Neural progenitor cell (in vitro differentiated cells): ENCODE data around the gene SPRY1. TPM values are rescaled to one million over a fixed set of nuclear protein-coding genes. Genes with fewer than 3 reads are reported as not detected.

ENCODE experiments used
- DNase-seq: peaks from one replicate; pipeline ENCODE4 v3.0.0-alpha.2; 2016; ENCODE audit warnings: low spot score
- H2AFZ ChIP-seq: fragments of 200-600 bp; sonication (generic); replicated peaks from 2 replicates; pipeline ENCODE4 v1.6.1; 2016; ENCODE audit warnings: antibody characterized with exemption
- H3F3A ChIP-seq: fragments of 200-600 bp; sonication (generic); 2 replicates; pipeline ENCODE4 v1.6.1; 2016; ENCODE audit warnings: antibody characterized with exemption, low read depth
- H3K27ac ChIP-seq: fragments of 200-600 bp; sonication (generic); 2 replicates; pipeline ENCODE4 v1.5.1; 2016; ENCODE audit warnings: mild to moderate bottlenecking
- H3K27me3 ChIP-seq: fragments of 200-600 bp; sonication (generic); 2 replicates; pipeline ENCODE4 v1.6.1; 2016; ENCODE audit warnings: mild to moderate bottlenecking, moderate library complexity
- H3K36me3 ChIP-seq: fragments of 200-600 bp; sonication (generic); 2 replicates; pipeline ENCODE4 v1.5.1; 2016
- H3K4me1 ChIP-seq: fragments of 200-600 bp; sonication (generic); 2 replicates; pipeline ENCODE4 v1.6.1; 2016; ENCODE audit warnings: mixed run types
- H3K4me2 ChIP-seq: fragments of 200-600 bp; sonication (generic); 2 replicates; pipeline ENCODE4 v1.6.1; 2016
- H3K4me3 ChIP-seq: fragments of 200-600 bp; sonication (generic); 2 replicates; pipeline ENCODE4 v1.5.1; 2016
- H3K79me2 ChIP-seq: fragments of 200-600 bp; sonication (generic); 2 replicates; pipeline ENCODE4 v1.6.1; 2016; ENCODE audit warnings: low read depth
- H3K9ac ChIP-seq: fragments of 200-600 bp; sonication (generic); 2 replicates; pipeline ENCODE4 v1.6.1; 2016
- H3K9me3 ChIP-seq: fragments of 200-600 bp; sonication (generic); 2 replicates; pipeline ENCODE4 v1.5.1; 2016; ENCODE audit warnings: low read depth
- H4K20me1 ChIP-seq: fragments of 200-600 bp; sonication (generic); 2 replicates; pipeline ENCODE4 v1.6.1; 2016; ENCODE audit warnings: low read depth
- H3K27ac Mint-ChIP-seq: 3 replicates; pipeline ENCODE4 v1.8.0; 2021; ENCODE audit warnings: mixed read lengths
- H3K27me3 Mint-ChIP-seq: 2 replicates; pipeline ENCODE4 v1.8.0; 2022; ENCODE audit warnings: low read depth, mild to moderate bottlenecking, inconsistent platforms, moderate library complexity, mixed read lengths; ENCODE audit not compliant: insufficient read depth
- H3K36me3 Mint-ChIP-seq: 3 replicates; pipeline ENCODE4 v1.8.0; 2021; ENCODE audit warnings: mixed read lengths
- H3K4me1 Mint-ChIP-seq: 3 replicates; pipeline ENCODE4 v1.8.0; 2021; ENCODE audit warnings: mixed read lengths
- H3K4me3 Mint-ChIP-seq: 3 replicates; pipeline ENCODE4 v1.8.0; 2021; ENCODE audit warnings: mild to moderate bottlenecking, moderate library complexity, mixed read lengths
- H3K9me3 Mint-ChIP-seq: 3 replicates; pipeline ENCODE4 v1.8.0; 2020; ENCODE audit warnings: mixed read lengths
- EZH2 ChIP-seq: fragments of 200-600 bp; sonication (generic); IDR thresholded peaks from 2 replicates; pipeline ENCODE4 v1.6.1; 2017; ENCODE audit warnings: antibody characterized with exemption, mild to moderate bottlenecking, moderate library complexity
- EZH2phosphoT487 ChIP-seq: fragments of 200-600 bp; sonication (generic); IDR thresholded peaks from 2 replicates; pipeline ENCODE4 v1.6.1; 2017; ENCODE audit warnings: antibody characterized with exemption
- total RNA-seq: library from RNA; depleted of rRNA; stranded (reverse); fragments of >200 nt; gene quantifications from 2 replicates; pipeline ENCODE4 v1.2.3, GENCODE V29; 2015; ENCODE audit warnings: low replicate concordance
- TF ChIP-seq, protein P1 (sequence below): fragments of 200-600 bp; sonication (generic); IDR thresholded peaks from 2 replicates; pipeline ENCODE4 v1.5.1; 2017; ENCODE audit warnings: antibody characterized with exemption, mild to moderate bottlenecking

SPRY1 gene
- total RNA-seq, 1 donor from 2014 or later = 35.9 TPM

DNA sequence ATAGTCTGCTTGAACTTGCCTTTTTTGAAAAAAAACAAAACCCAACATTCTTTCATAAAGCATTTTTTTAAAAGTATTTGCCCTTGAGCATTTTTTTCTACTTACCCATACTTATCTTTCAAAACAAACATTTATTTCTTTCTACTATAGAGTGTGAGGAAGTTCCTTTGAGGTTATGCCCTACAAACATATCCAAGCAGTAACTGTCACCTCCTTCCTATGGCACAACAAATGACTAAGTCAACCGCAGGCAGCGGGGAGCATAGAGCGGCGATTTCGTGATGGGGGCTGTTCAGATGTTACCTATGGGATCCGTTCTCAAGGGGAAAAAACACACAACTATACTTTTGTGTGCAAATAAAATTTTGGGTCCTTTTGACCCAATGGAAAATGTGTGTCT, 19.4 kb downstream of the SPRY1 start:
- Mint-ChIP-seq H3K4me3 (no peak overlapping the region), H3K27ac (peak overlapping the region; percentile 6), H3K9me3 (peaks cover 12% of the 10 kb centered on the region), H3K27me3 (peaks cover 5% of the 10 kb centered on the region), H3K36me3 (peaks cover 9% of the 10 kb centered on the region), H3K4me1 (peaks cover 62% of the 10 kb centered on the region)
- Histone ChIP-seq H3K27me3 (no peaks in the 10 kb centered on the region), H3F3A (peaks cover 31% of the 10 kb centered on the region), H2AFZ (no peak overlapping the region), H3K79me2 (no peaks in the 10 kb centered on the region), H3K4me1 (peaks cover 55% of the 10 kb centered on the region), H3K4me2 (no peak overlapping the region), H3K9me3 (no peaks in the 10 kb centered on the region), H3K9ac (no peak overlapping the region), H3K4me3 (no peak overlapping the region), H3K27ac (no peak overlapping the region), H3K36me3 (no peaks in the 10 kb centered on the region), H4K20me1 (no peaks in the 10 kb centered on the region)
- TF ChIP-seq, protein P1, sequence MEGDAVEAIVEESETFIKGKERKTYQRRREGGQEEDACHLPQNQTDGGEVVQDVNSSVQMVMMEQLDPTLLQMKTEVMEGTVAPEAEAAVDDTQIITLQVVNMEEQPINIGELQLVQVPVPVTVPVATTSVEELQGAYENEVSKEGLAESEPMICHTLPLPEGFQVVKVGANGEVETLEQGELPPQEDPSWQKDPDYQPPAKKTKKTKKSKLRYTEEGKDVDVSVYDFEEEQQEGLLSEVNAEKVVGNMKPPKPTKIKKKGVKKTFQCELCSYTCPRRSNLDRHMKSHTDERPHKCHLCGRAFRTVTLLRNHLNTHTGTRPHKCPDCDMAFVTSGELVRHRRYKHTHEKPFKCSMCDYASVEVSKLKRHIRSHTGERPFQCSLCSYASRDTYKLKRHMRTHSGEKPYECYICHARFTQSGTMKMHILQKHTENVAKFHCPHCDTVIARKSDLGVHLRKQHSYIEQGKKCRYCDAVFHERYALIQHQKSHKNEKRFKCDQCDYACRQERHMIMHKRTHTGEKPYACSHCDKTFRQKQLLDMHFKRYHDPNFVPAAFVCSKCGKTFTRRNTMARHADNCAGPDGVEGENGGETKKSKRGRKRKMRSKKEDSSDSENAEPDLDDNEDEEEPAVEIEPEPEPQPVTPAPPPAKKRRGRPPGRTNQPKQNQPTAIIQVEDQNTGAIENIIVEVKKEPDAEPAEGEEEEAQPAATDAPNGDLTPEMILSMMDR = no peak
- TF ChIP-seq EZH2phosphoT487 (no peak), EZH2 (no peak)
- no peak for DNase-seq

DNA sequence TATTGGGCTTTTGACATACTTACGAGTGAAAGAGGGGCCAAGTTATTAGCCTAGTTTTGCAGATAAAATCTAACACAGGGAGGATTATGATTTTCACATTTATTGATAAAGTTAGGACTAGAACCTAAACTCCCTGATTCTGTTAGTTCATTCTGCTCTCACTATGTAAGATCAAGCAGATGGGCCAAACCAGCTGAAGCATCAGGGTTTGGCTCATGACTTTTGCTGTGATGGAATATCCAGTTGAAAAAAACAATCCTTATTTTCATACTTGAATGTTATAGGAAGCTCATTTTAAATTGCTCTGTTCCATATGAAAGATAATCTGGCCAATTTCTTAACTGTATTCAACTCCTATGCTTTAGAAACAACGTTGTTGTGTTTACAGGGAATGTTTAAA, 21.2 kb downstream of the SPRY1 start:
- Histone ChIP-seq H3K36me3 (no peaks in the 10 kb centered on the region), H3K4me2 (peak overlapping the region; percentile 78), H3K4me1 (peaks cover 45% of the 10 kb centered on the region), H4K20me1 (no peaks in the 10 kb centered on the region), H3K27ac (peak overlapping the region; percentile 86), H3K4me3 (peak overlapping the region; percentile 36), H3K9me3 (no peaks in the 10 kb centered on the region), H3K9ac (no peak overlapping the region), H2AFZ (no peak overlapping the region), H3K79me2 (no peaks in the 10 kb centered on the region), H3F3A (peaks cover 27% of the 10 kb centered on the region), H3K27me3 (no peaks in the 10 kb centered on the region)
- Mint-ChIP-seq H3K4me3 (no peak overlapping the region), H3K9me3 (peaks cover 18% of the 10 kb centered on the region), H3K27me3 (peaks cover 5% of the 10 kb centered on the region), H3K36me3 (peaks cover 11% of the 10 kb centered on the region), H3K4me1 (peaks cover 48% of the 10 kb centered on the region), H3K27ac (peak overlapping the region; percentile 35)
- TF ChIP-seq, protein P1 = no peak
- no peak for DNase-seq

DNA sequence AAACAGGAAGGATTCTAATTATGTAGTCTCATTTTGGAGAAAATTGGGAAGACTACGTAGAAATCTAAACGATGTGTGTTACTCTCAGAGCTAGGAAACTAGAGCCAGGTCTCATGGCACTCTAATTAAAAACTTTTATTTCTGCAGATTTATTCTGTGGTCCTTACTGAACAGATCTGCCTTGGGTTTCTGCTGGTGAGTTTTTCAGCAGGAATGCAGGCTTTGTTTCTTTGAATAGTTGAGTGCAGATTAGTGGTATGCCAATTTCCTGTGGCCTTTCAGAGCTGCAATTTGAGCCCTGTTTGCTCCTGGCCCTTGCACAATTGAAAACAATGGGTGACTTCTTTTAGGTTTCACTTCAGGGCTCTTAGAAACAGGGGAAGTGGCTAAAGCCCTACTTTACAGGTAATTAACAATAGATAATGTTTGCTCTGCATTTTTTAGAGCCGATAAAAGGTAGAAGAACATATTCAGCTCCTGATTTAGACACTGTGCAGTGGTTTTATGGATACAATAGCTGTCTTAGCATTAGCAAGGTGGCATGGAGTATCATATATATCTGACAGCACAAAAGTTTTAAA, 21.8 kb downstream of the SPRY1 start:
- Histone ChIP-seq H3K27me3 (no peaks in the 10 kb centered on the region), H3K79me2 (no peaks in the 10 kb centered on the region), H2AFZ (no peak overlapping the region), H3F3A (peaks cover 27% of the 10 kb centered on the region), H3K36me3 (no peaks in the 10 kb centered on the region), H4K20me1 (no peaks in the 10 kb centered on the region), H3K4me3 (peak overlapping the region; percentile 36), H3K9me3 (no peaks in the 10 kb centered on the region), H3K9ac (no peak overlapping the region), H3K4me2 (peak overlapping the region; percentile 78), H3K27ac (peak overlapping the region; percentile 86), H3K4me1 (peaks cover 39% of the 10 kb centered on the region)
- peak overlapping the region; percentile 8 for H3K4me3 Mint-ChIP-seq
- peaks cover 7% of the 10 kb centered on the region for H3K36me3 Mint-ChIP-seq
- no peak for TF ChIP-seq EZH2
- peak; percentile 63 for TF ChIP-seq EZH2phosphoT487
- peaks cover 42% of the 10 kb centered on the region for H3K4me1 Mint-ChIP-seq
- peaks cover 3% of the 10 kb centered on the region for H3K27me3 Mint-ChIP-seq
- peak; percentile 92 for DNase-seq
- H3K9me3 Mint-ChIP-seq = peaks cover 15% of the 10 kb centered on the region
- peak overlapping the region; percentile 35 for H3K27ac Mint-ChIP-seq

DNA sequence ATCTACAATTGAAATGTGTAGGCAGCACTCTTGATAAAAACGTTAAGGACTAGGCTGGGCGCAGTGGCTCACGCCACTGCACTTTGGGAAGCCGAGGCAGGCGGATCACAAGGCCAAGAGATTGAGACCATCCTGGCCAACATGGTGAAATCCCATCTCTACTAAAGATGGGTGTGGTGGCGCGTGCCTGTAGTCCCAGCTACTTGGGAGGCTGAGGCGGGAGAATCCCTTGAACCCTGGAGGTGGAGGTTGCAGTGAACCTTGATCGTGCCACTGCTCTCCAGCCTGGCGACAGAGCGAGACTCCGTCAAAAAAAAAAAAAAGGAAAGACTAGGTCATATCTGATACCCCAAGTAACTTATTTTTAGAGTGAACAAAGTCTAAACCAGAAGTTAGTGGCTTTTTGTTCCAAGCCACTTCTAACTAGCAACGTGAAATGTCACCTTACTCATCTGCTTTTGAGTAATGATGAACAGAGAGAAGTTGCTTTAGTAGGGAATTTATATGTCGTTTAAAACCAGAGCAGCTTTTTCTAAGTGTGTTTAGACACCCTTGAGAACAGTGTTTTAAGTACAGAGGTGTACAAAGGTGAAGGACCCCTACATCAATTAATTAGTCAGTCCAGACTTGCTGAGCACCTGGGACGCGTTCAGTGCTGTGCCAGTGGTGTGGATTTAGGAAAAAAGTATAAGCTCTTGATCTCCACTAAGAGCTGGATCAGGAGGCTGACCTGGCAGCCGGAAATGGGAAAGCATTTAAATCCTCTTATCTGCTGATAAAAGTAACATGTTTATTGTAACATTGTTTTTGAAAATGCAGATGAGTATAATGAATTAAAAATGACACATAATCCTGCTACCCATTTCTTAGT, 23.5 kb downstream of the SPRY1 start:
- Mint-ChIP-seq H3K4me1 (peaks cover 40% of the 10 kb centered on the region), H3K27ac (no peak overlapping the region)
- no peak overlapping the region for H3K4me3 ChIP-seq

More for the DNA sequence above, 23.5 kb downstream of the SPRY1 start:
- Histone ChIP-seq H3K79me2 (no peaks in the 10 kb centered on the region), H3F3A (peaks cover 27% of the 10 kb centered on the region), H3K4me1 (peaks cover 38% of the 10 kb centered on the region), H3K36me3 (no peaks in the 10 kb centered on the region), H3K9me3 (no peaks in the 10 kb centered on the region), H4K20me1 (no peaks in the 10 kb centered on the region), H3K27ac (no peak overlapping the region), H3K27me3 (no peaks in the 10 kb centered on the region), H3K4me2 (no peak overlapping the region), H2AFZ (no peak overlapping the region), H3K9ac (no peak overlapping the region)
- Mint-ChIP-seq H3K9me3 (peaks cover 19% of the 10 kb centered on the region), H3K27me3 (peaks cover 3% of the 10 kb centered on the region), H3K36me3 (peaks cover 11% of the 10 kb centered on the region), H3K4me3 (no peak overlapping the region)
- no peak for DNase-seq
- TF ChIP-seq EZH2phosphoT487 (no peak), EZH2 (no peak)
- TF ChIP-seq, protein P1 = no peak
